ENCODE measurements around the gene COL10A1. TPM values are rescaled to one million over a fixed set of nuclear protein-coding genes. Genes with fewer than 3 reads are reported as not detected.

Gene COL10A1
- total RNA-seq, 1 donor from 2014 or later, result not detected

- no peaks in the 10 kb centered on the region for H3K9me3 Mint-ChIP-seq
- peaks cover 85% of the 10 kb centered on the region for H3K36me3 Mint-ChIP-seq (ENCODE audit: low read depth)
- H3K27me3 Mint-ChIP-seq, result no peaks in the 10 kb centered on the region
- no peak overlapping the region for H3K27ac Mint-ChIP-seq
- DNase-seq (no peak), ATAC-seq (ENCODE audit: low read depth) (no peak)
- H3K4me1 Mint-ChIP-seq, result peaks cover 2% of the 10 kb centered on the region
- POLR2A ChIA-PET, result interaction anchor here (1.0 kb wide), 1 partner anchor 11 kb away, joined by 7 read pairs; the partner anchor contains the start of gene NT5DC1
- CTCF ChIA-PET, result interaction anchor here (0.9 to 3.1 kb wide), 12 partner anchors 10 to 216 kb away, joined by 3 to 27 read pairs (median 4); partner anchors contain the start of gene NT5DC1
- intact Hi-C loops (cut with micrococcal nuclease), result loop anchor here (1.0 to 10.0 kb wide), 2 partner anchors 103 to 533 kb away; no protein-coding TSS in a partner anchor
- no peak overlapping the region for H3K4me3 Mint-ChIP-seq
- no peak for TF ChIP-seq CTCF (IDR thresholded peaks at IDR 0.05)
Measured at GRCh38 chr6:116111552-116112528, 14.1 kb downstream of the COL10A1 start.

GRCh38 chr6:116108836-116109235, 17.1 kb downstream of the COL10A1 start:
- H3K9me3 Mint-ChIP-seq, result no peaks in the 10 kb centered on the region
- ChIA-PET CTCF (no interaction called here), POLR2A (no interaction called here)
- no peak overlapping the region for H3K27ac Mint-ChIP-seq
- H3K36me3 Mint-ChIP-seq (ENCODE audit: low read depth), result peaks cover 76% of the 10 kb centered on the region
- no peaks in the 10 kb centered on the region for H3K27me3 Mint-ChIP-seq
- no peak for ATAC-seq (ENCODE audit: low read depth)
- no peak for TF ChIP-seq CTCF (IDR thresholded peaks at IDR 0.05)
- no peak for DNase-seq
- peaks cover 22% of the 10 kb centered on the region for H3K4me1 Mint-ChIP-seq
- H3K4me3 Mint-ChIP-seq, result no peak overlapping the region
- intact Hi-C loops (cut with micrococcal nuclease), result no loop called here

- ChIA-PET CTCF (interaction anchor here (1.0 kb wide), 1 partner anchor 95 kb away, joined by 3 read pairs; no protein-coding TSS in a partner anchor), POLR2A (interaction anchor here (0.7 kb wide), 1 partner anchor 102 kb away, joined by 6 read pairs; no protein-coding TSS in a partner anchor)
- Mint-ChIP-seq H3K36me3 (ENCODE audit: low read depth) (peaks cover 57% of the 10 kb centered on the region), H3K4me3 (no peak overlapping the region), H3K4me1 (peaks cover 47% of the 10 kb centered on the region), H3K27ac (no peak overlapping the region), H3K9me3 (no peaks in the 10 kb centered on the region), H3K27me3 (no peaks in the 10 kb centered on the region)
- no peak for DNase-seq
- ATAC-seq (ENCODE audit: low read depth), result no peak
- intact Hi-C loops (cut with micrococcal nuclease), result no loop called here
- no peak for TF ChIP-seq CTCF (IDR thresholded peaks at IDR 0.05)
Measured at GRCh38 chr6:116106146-116106545, 19.8 kb downstream of the COL10A1 start.

- POLR2A ChIA-PET, result no interaction called here
- Mint-ChIP-seq H3K27ac (no peak overlapping the region), H3K27me3 (no peaks in the 10 kb centered on the region), H3K9me3 (no peaks in the 10 kb centered on the region), H3K4me1 (peaks cover 50% of the 10 kb centered on the region), H3K36me3 (ENCODE audit: low read depth) (peaks cover 54% of the 10 kb centered on the region), H3K4me3 (no peak overlapping the region)
- intact Hi-C loops (cut with micrococcal nuclease), result loop anchor here (1.0 kb wide), 1 partner anchor 10 kb away; no protein-coding TSS in a partner anchor
- no peak for ATAC-seq (ENCODE audit: low read depth)
- no peak for TF ChIP-seq CTCF (IDR thresholded peaks at IDR 0.05)
- CTCF ChIA-PET, result interaction anchor here (1.0 kb wide), 1 partner anchor 94 kb away, joined by 3 read pairs; no protein-coding TSS in a partner anchor
- DNase-seq, result no peak
Measured at GRCh38 chr6:116105247-116105646, 20.7 kb downstream of the COL10A1 start.

- DNase-seq (no peak), ATAC-seq (ENCODE audit: low read depth) (no peak)
- H3K9me3 Mint-ChIP-seq, result no peaks in the 10 kb centered on the region
- TF ChIP-seq CTCF (IDR thresholded peaks at IDR 0.05), result no peak
- H3K36me3 Mint-ChIP-seq (ENCODE audit: low read depth), result peaks cover 50% of the 10 kb centered on the region
- H3K27ac Mint-ChIP-seq, result no peak overlapping the region
- no peaks in the 10 kb centered on the region for H3K27me3 Mint-ChIP-seq
- intact Hi-C loops (cut with micrococcal nuclease), result loop anchor here (1.0 to 5.0 kb wide), 6 partner anchors 11 to 578 kb away; partner anchors contain the start of genes CALHM6, KPNA5, RWDD1 and TSPYL1
- no peak overlapping the region for H3K4me3 Mint-ChIP-seq
- ChIA-PET POLR2A (no interaction called here), CTCF (interaction anchor here (1.2 kb wide), 1 partner anchor 94 kb away, joined by 3 read pairs; no protein-coding TSS in a partner anchor)
- peaks cover 56% of the 10 kb centered on the region for H3K4me1 Mint-ChIP-seq
Measured at GRCh38 chr6:116104636-116105035, 21.3 kb downstream of the COL10A1 start.
